ENCODE results near the gene DSC3. TPM values are rescaled to one million over a fixed set of nuclear protein-coding genes. Genes with fewer than 3 reads are reported as not detected.

The DSC3 gene
- total RNA-seq, 1 experiment from 2014 or later = 9.8 TPM

- Mint-ChIP-seq H3K27me3 (ENCODE audit: unreplicated experiment) (no peaks in the 10 kb centered on the region), H3K4me1 (ENCODE audit: low read depth, unreplicated experiment) (peaks cover 34% of the 10 kb centered on the region), H3K4me3 (ENCODE audit: low read depth, unreplicated experiment) (no peak overlapping the region), H3K27ac (ENCODE audit: unreplicated experiment) (no peak overlapping the region), H3K9me3 (ENCODE audit: low read depth, unreplicated experiment) (no peaks in the 10 kb centered on the region), H3K36me3 (ENCODE audit: insufficient read depth, unreplicated experiment) (peaks cover 26% of the 10 kb centered on the region)
- intact Hi-C loops (cut with micrococcal nuclease; ENCODE audit: unreplicated experiment) = loop anchor here (5.0 kb wide), 1 partner anchor 52 kb away; no protein-coding TSS in a partner anchor
- no TSS peak for BruUV-seq (replicated peaks)
- CTCF ChIA-PET = no interaction called here
- no peak for DNase-seq
- TF ChIP-seq, protein P1, sequence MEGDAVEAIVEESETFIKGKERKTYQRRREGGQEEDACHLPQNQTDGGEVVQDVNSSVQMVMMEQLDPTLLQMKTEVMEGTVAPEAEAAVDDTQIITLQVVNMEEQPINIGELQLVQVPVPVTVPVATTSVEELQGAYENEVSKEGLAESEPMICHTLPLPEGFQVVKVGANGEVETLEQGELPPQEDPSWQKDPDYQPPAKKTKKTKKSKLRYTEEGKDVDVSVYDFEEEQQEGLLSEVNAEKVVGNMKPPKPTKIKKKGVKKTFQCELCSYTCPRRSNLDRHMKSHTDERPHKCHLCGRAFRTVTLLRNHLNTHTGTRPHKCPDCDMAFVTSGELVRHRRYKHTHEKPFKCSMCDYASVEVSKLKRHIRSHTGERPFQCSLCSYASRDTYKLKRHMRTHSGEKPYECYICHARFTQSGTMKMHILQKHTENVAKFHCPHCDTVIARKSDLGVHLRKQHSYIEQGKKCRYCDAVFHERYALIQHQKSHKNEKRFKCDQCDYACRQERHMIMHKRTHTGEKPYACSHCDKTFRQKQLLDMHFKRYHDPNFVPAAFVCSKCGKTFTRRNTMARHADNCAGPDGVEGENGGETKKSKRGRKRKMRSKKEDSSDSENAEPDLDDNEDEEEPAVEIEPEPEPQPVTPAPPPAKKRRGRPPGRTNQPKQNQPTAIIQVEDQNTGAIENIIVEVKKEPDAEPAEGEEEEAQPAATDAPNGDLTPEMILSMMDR (IDR thresholded peaks at IDR 0.05; ENCODE audit: unreplicated experiment) = no peak
These were observed 2.4 kb upstream of the DSC3 start for GRCh38 chr18:31044926-31045325.

GRCh38 chr18:31043709-31044108, 1.2 kb upstream of the DSC3 start:
- Mint-ChIP-seq H3K27me3 (ENCODE audit: unreplicated experiment) (no peaks in the 10 kb centered on the region), H3K27ac (ENCODE audit: unreplicated experiment) (peak overlapping the region; percentile 36), H3K4me1 (ENCODE audit: low read depth, unreplicated experiment) (peaks cover 34% of the 10 kb centered on the region), H3K36me3 (ENCODE audit: insufficient read depth, unreplicated experiment) (peaks cover 26% of the 10 kb centered on the region), H3K9me3 (ENCODE audit: low read depth, unreplicated experiment) (no peaks in the 10 kb centered on the region), H3K4me3 (ENCODE audit: low read depth, unreplicated experiment) (peak overlapping the region; percentile 75)
- no TSS peak for BruUV-seq (replicated peaks)
- intact Hi-C loops (cut with micrococcal nuclease; ENCODE audit: unreplicated experiment) = no loop called here
- DNase-seq = no peak
- TF ChIP-seq, protein P1 (IDR thresholded peaks at IDR 0.05; ENCODE audit: unreplicated experiment) = no peak
- CTCF ChIA-PET = no interaction called here

DNA sequence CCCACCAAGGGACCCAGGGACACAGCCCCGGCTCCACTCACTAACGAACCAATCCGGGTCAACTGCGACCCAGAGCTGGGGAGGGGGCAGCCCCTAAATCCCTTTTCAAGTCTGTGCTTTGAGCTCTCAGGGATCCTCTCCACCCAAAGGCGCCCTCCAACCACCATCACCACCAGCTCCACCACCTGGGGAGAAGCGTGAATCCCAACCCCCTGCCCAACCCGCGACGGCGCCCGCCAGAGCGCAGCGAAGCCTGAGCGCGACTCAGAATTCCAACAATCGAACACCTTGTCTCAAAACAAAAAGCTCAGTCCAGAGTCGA, 497 bp downstream of the DSC3 start:
- H3K27me3 Mint-ChIP-seq (ENCODE audit: unreplicated experiment) = no peaks in the 10 kb centered on the region
- H3K27ac Mint-ChIP-seq (ENCODE audit: unreplicated experiment) = peak overlapping the region; percentile 16
- peak overlapping the region; percentile 75 for H3K4me3 Mint-ChIP-seq (ENCODE audit: low read depth, unreplicated experiment)
- no peak for DNase-seq
- H3K4me1 Mint-ChIP-seq (ENCODE audit: low read depth, unreplicated experiment) = peaks cover 30% of the 10 kb centered on the region
- peaks cover 26% of the 10 kb centered on the region for H3K36me3 Mint-ChIP-seq (ENCODE audit: insufficient read depth, unreplicated experiment)
- intact Hi-C loops (cut with micrococcal nuclease; ENCODE audit: unreplicated experiment) = no loop called here
- no TSS peak for BruUV-seq (replicated peaks)
- TF ChIP-seq, protein P1 (IDR thresholded peaks at IDR 0.05; ENCODE audit: unreplicated experiment) = no peak
- no peaks in the 10 kb centered on the region for H3K9me3 Mint-ChIP-seq (ENCODE audit: low read depth, unreplicated experiment)
- CTCF ChIA-PET = no interaction called here

- no peaks in the 10 kb centered on the region for H3K27me3 Mint-ChIP-seq (ENCODE audit: unreplicated experiment)
- no TSS peak for BruUV-seq (replicated peaks)
- CTCF ChIA-PET = no interaction called here
- no peaks in the 10 kb centered on the region for H3K9me3 Mint-ChIP-seq (ENCODE audit: low read depth, unreplicated experiment)
- peaks cover 26% of the 10 kb centered on the region for H3K36me3 Mint-ChIP-seq (ENCODE audit: insufficient read depth, unreplicated experiment)
- TF ChIP-seq, protein P1 (IDR thresholded peaks at IDR 0.05; ENCODE audit: unreplicated experiment) = no peak
- H3K4me1 Mint-ChIP-seq (ENCODE audit: low read depth, unreplicated experiment) = peaks cover 25% of the 10 kb centered on the region
- peak overlapping the region; percentile 75 for H3K4me3 Mint-ChIP-seq (ENCODE audit: low read depth, unreplicated experiment)
- peak; percentile 23 for DNase-seq
- intact Hi-C loops (cut with micrococcal nuclease; ENCODE audit: unreplicated experiment) = no loop called here
- H3K27ac Mint-ChIP-seq (ENCODE audit: unreplicated experiment) = peak overlapping the region; percentile 16
These were observed 1.1 kb downstream of the DSC3 start for GRCh38 chr18:31041271-31042083.

Measured in Calu3 (cell line).